HEK293 (cell line): ENCODE measurements around the gene RASSF8.

Experiments
- EGR2 ChIP-seq: fragments of 450-650 bp; formaldehyde crosslinking; IDR thresholded peaks from 2 replicates; pipeline ENCODE4 v1.5.1; 2016; ENCODE audit warnings: low read depth, missing biosample characterization, missing genetic modification characterization
- HOXD13 ChIP-seq: sonication (generic); formaldehyde crosslinking; IDR thresholded peaks from 2 replicates; pipeline ENCODE4 v1.8.0; 2022; ENCODE audit warnings: missing genetic modification reagents, borderline replicate concordance
- KLF17 ChIP-seq: fragments of 450-650 bp; formaldehyde crosslinking; IDR thresholded peaks from 2 replicates; pipeline ENCODE4 v1.5.1; 2016; ENCODE audit warnings: missing biosample characterization, missing genetic modification characterization
- KLF8 ChIP-seq: fragments of 450-650 bp; formaldehyde crosslinking; IDR thresholded peaks from 2 replicates; pipeline ENCODE4 v1.5.1; 2016; ENCODE audit warnings: missing biosample characterization, missing genetic modification characterization
- SCRT1 ChIP-seq: fragments of 450-650 bp; formaldehyde crosslinking; IDR thresholded peaks from 2 replicates; pipeline ENCODE4 v1.5.1; 2016; ENCODE audit warnings: missing biosample characterization, missing genetic modification characterization, borderline replicate concordance
- SCRT2 ChIP-seq: fragments of 450-650 bp; formaldehyde crosslinking; IDR thresholded peaks from 2 replicates; pipeline ENCODE4 v1.5.1; 2016; ENCODE audit warnings: missing biosample characterization, missing genetic modification characterization
- ZBTB17 ChIP-seq: fragments of 450-650 bp; formaldehyde crosslinking; IDR thresholded peaks from 2 replicates; pipeline ENCODE4 v1.5.1; 2016; ENCODE audit warnings: missing biosample characterization, missing genetic modification characterization
- ZBTB20 ChIP-seq: fragments of 450-650 bp; formaldehyde crosslinking; IDR thresholded peaks from 2 replicates; pipeline ENCODE4 v1.5.1; 2016; ENCODE audit warnings: missing biosample characterization, missing genetic modification characterization
- ZFHX2 ChIP-seq: fragments of 450-650 bp; formaldehyde crosslinking; conservative IDR thresholded peaks from 2 replicates; pipeline ENCODE4 v1.5.1; 2016; ENCODE audit warnings: missing biosample characterization, missing genetic modification characterization
- ZFP3 ChIP-seq: fragments of 450-650 bp; formaldehyde crosslinking; IDR thresholded peaks from 2 replicates; pipeline ENCODE4 v1.5.1; 2016; ENCODE audit warnings: low read depth, missing biosample characterization, missing genetic modification characterization
- ZNF175 ChIP-seq: fragments of 450-650 bp; formaldehyde crosslinking; IDR thresholded peaks from 2 replicates; pipeline ENCODE4 v1.5.1; 2016; ENCODE audit warnings: missing biosample characterization, missing genetic modification characterization
- ZNF19 ChIP-seq: fragments of 450-650 bp; formaldehyde crosslinking; IDR thresholded peaks from 2 replicates; pipeline ENCODE4; 2016; ENCODE audit warnings: missing biosample characterization, missing genetic modification characterization, low read depth
- ZNF2 ChIP-seq: fragments of 450-650 bp; formaldehyde crosslinking; IDR thresholded peaks from 2 replicates; pipeline ENCODE4 v1.5.1; 2016; ENCODE audit warnings: missing biosample characterization, missing genetic modification characterization
- ZNF391 ChIP-seq: fragments of 450-650 bp; formaldehyde crosslinking; IDR thresholded peaks from 2 replicates; pipeline ENCODE4 v1.5.1; 2016; ENCODE audit warnings: low read depth, missing biosample characterization, missing genetic modification characterization, borderline replicate concordance
- ZNF416 ChIP-seq: fragments of 450-650 bp; formaldehyde crosslinking; IDR thresholded peaks from 2 replicates; pipeline ENCODE4 v1.5.1; 2016; ENCODE audit warnings: missing biosample characterization, missing genetic modification characterization
- ZNF423 ChIP-seq: fragments of 450-650 bp; formaldehyde crosslinking; IDR thresholded peaks from 2 replicates; pipeline ENCODE4 v1.5.1; 2016; ENCODE audit warnings: missing biosample characterization, missing genetic modification characterization
- ZNF473 ChIP-seq: fragments of 450-650 bp; formaldehyde crosslinking; IDR thresholded peaks from 2 replicates; pipeline ENCODE4 v1.5.1; 2017; ENCODE audit warnings: missing biosample characterization, missing genetic modification characterization
- ZNF514 ChIP-seq: fragments of 450-650 bp; formaldehyde crosslinking; IDR thresholded peaks from 2 replicates; pipeline ENCODE4 v1.5.1; 2016; ENCODE audit warnings: missing biosample characterization, missing genetic modification characterization
- ZNF548 ChIP-seq: fragments of 450-650 bp; formaldehyde crosslinking; IDR thresholded peaks from 2 replicates; pipeline ENCODE4 v1.5.1; 2016; ENCODE audit warnings: missing biosample characterization, missing genetic modification characterization
- ZNF596 ChIP-seq: fragments of 450-650 bp; IDR thresholded peaks from 2 replicates; pipeline ENCODE4 v1.5.0; 2018; ENCODE audit warnings: missing biosample characterization, mild to moderate bottlenecking, missing genetic modification characterization, moderate library complexity
- ZNF692 ChIP-seq: fragments of 450-650 bp; formaldehyde crosslinking; IDR thresholded peaks from 2 replicates; pipeline ENCODE4 v1.5.1; 2016; ENCODE audit warnings: missing biosample characterization, missing genetic modification characterization
- ZNF701 ChIP-seq: fragments of 450-650 bp; formaldehyde crosslinking; IDR thresholded peaks from 2 replicates; pipeline ENCODE4 v1.5.1; 2016; ENCODE audit warnings: missing biosample characterization, missing genetic modification characterization
- ZNF704 ChIP-seq: fragments of 450-650 bp; formaldehyde crosslinking; IDR thresholded peaks from 2 replicates; pipeline ENCODE4 v1.5.1; 2016; ENCODE audit warnings: missing biosample characterization, missing genetic modification characterization
- ZNF777 ChIP-seq: fragments of 450-650 bp; formaldehyde crosslinking; IDR thresholded peaks from 2 replicates; pipeline ENCODE4 v1.5.1; 2017; ENCODE audit warnings: missing biosample characterization, missing genetic modification characterization, borderline replicate concordance
- ZNF785 ChIP-seq: fragments of 450-650 bp; formaldehyde crosslinking; IDR thresholded peaks from 2 replicates; pipeline ENCODE4 v1.5.1; 2016; ENCODE audit warnings: missing biosample characterization, missing genetic modification characterization
- ZXDB ChIP-seq: fragments of 450-650 bp; formaldehyde crosslinking; IDR thresholded peaks from 2 replicates; pipeline ENCODE4 v1.5.1; 2016; ENCODE audit warnings: missing biosample characterization, missing genetic modification characterization
- TF ChIP-seq, protein P1 (sequence below): fragments of 450-650 bp; formaldehyde crosslinking; IDR thresholded peaks from 2 replicates; pipeline ENCODE4 v1.5.1; 2016; ENCODE audit warnings: missing biosample characterization, missing genetic modification characterization
- TF ChIP-seq, protein P2 (sequence below): fragments of 450-650 bp; formaldehyde crosslinking; IDR thresholded peaks from 2 replicates; pipeline ENCODE4 v1.5.0; 2017; ENCODE audit warnings: missing biosample characterization, missing genetic modification characterization, borderline replicate concordance
- TF ChIP-seq, protein P3 (sequence below): fragments of 450-650 bp; formaldehyde crosslinking; optimal IDR thresholded peaks from 2 replicates; pipeline ENCODE3; 2016; ENCODE audit warnings: missing biosample characterization, mild to moderate bottlenecking, missing genetic modification characterization
- TF ChIP-seq, protein P4 (sequence below): fragments of 450-650 bp; IDR thresholded peaks from 2 replicates; pipeline ENCODE4 v1.5.1; 2018; ENCODE audit warnings: missing biosample characterization, missing genetic modification characterization

Gene RASSF8

DNA sequence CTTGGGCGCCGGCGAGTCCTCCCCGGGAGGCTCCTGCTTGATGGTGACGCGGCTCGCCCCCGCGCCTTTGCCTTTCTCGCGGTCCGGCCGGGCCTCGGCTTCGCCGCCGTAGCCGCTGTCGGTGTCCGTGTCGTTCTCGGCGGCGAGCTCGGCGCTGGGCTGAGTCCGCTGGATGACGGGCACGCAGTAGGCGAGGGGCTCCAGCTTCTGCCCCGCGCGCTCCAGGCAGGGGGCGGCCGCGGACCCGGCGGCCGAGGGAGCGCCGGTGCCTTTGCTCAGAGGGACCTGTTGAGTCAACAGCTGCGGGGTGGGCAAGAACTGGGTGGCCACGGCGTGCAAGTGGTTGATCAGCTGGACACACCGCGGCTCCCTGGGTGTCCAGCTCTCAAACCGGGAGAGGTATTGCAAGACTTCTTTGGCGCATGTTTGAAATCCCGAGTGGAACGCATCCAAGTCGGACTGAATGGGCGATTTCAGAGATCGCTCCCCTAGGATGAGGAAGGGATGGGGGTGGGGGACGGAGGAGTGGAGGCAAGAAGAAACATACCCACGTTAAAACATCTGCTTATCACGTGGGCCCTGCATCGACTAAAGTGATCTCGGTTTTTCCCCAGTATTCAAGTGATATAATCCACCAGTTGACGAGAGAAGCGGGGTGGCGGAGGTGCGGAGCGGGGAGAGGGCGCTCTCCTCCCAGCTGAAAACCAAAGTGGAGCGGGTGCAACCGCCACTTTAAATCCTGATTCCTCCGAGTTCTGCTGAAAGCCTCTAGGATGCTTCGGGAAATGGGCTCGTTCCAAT, 164.4 kb downstream of the RASSF8 start (continued):
- TF ChIP-seq, protein P1, sequence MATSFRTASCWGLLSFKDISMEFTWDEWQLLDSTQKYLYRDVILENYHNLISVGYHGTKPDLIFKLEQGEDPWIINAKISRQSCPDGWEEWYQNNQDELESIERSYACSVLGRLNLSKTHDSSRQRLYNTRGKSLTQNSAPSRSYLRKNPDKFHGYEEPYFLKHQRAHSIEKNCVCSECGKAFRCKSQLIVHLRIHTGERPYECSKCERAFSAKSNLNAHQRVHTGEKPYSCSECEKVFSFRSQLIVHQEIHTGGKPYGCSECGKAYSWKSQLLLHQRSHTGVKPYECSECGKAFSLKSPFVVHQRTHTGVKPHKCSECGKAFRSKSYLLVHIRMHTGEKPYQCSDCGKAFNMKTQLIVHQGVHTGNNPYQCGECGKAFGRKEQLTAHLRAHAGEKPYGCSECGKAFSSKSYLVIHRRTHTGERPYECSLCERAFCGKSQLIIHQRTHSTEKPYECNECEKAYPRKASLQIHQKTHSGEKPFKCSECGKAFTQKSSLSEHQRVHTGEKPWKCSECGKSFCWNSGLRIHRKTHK (tag by site-specific recombination): no peak
- TF ChIP-seq ZNF473 (tag by site-specific recombination): no peak
- TF ChIP-seq ZNF701 (tag by site-specific recombination): no peak
- peak; percentile 71 for TF ChIP-seq ZFHX2 (tag by site-specific recombination)
- no peak for TF ChIP-seq ZNF391 (tag by site-specific recombination)
- TF ChIP-seq ZNF704 (tag by site-specific recombination): no peak
- no peak; the same call in 1 of the 2 replicates for TF ChIP-seq ZNF423 (tag by site-specific recombination)
- peak; percentile 60; the same call in 1 of the 2 replicates for TF ChIP-seq ZXDB
- TF ChIP-seq ZNF548 (tag by site-specific recombination): no peak
- TF ChIP-seq HOXD13 (CRISPR knock-in tag): no peak
- TF ChIP-seq ZNF416: no peak
- TF ChIP-seq, protein P2, sequence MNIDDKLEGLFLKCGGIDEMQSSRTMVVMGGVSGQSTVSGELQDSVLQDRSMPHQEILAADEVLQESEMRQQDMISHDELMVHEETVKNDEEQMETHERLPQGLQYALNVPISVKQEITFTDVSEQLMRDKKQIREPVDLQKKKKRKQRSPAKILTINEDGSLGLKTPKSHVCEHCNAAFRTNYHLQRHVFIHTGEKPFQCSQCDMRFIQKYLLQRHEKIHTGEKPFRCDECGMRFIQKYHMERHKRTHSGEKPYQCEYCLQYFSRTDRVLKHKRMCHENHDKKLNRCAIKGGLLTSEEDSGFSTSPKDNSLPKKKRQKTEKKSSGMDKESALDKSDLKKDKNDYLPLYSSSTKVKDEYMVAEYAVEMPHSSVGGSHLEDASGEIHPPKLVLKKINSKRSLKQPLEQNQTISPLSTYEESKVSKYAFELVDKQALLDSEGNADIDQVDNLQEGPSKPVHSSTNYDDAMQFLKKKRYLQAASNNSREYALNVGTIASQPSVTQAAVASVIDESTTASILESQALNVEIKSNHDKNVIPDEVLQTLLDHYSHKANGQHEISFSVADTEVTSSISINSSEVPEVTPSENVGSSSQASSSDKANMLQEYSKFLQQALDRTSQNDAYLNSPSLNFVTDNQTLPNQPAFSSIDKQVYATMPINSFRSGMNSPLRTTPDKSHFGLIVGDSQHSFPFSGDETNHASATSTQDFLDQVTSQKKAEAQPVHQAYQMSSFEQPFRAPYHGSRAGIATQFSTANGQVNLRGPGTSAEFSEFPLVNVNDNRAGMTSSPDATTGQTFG (tag by site-specific recombination): no peak
- peak; percentile 25; the same call in 1 of the 2 replicates for TF ChIP-seq KLF8
- TF ChIP-seq ZNF785 (tag by site-specific recombination): no peak
- peak; percentile 96 for TF ChIP-seq ZBTB17
- no peak for TF ChIP-seq ZNF514
- TF ChIP-seq ZBTB20 (tag by site-specific recombination): peak; percentile 93
- TF ChIP-seq KLF17 (tag by site-specific recombination): no peak; the same call in 1 of the 2 replicates
- TF ChIP-seq, protein P3, sequence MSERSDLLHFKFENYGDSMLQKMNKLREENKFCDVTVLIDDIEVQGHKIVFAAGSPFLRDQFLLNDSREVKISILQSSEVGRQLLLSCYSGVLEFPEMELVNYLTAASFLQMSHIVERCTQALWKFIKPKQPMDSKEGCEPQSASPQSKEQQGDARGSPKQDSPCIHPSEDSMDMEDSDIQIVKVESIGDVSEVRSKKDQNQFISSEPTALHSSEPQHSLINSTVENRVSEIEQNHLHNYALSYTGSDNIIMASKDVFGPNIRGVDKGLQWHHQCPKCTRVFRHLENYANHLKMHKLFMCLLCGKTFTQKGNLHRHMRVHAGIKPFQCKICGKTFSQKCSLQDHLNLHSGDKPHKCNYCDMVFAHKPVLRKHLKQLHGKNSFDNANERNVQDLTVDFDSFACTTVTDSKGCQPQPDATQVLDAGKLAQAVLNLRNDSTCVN (tag by site-specific recombination): peak; percentile 97
- TF ChIP-seq, protein P4, sequence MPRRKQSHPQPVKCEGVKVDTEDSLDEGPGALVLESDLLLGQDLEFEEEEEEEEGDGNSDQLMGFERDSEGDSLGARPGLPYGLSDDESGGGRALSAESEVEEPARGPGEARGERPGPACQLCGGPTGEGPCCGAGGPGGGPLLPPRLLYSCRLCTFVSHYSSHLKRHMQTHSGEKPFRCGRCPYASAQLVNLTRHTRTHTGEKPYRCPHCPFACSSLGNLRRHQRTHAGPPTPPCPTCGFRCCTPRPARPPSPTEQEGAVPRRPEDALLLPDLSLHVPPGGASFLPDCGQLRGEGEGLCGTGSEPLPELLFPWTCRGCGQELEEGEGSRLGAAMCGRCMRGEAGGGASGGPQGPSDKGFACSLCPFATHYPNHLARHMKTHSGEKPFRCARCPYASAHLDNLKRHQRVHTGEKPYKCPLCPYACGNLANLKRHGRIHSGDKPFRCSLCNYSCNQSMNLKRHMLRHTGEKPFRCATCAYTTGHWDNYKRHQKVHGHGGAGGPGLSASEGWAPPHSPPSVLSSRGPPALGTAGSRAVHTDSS: no peak
- peak; percentile 48; the same call in 1 of the 2 replicates for TF ChIP-seq EGR2 (tag by site-specific recombination)
- TF ChIP-seq SCRT1: peak; percentile 99
- TF ChIP-seq ZNF777: 0 out of 2 replicates have a peak, but pooled peaks have one; percentile 52
- TF ChIP-seq ZNF19 (tag by site-specific recombination): no peak
- no peak for TF ChIP-seq ZNF596 (tag by site-specific recombination)
- no peak for TF ChIP-seq ZFP3 (tag by site-specific recombination)
- TF ChIP-seq SCRT2 (tag by site-specific recombination): peak; percentile 100
- peak; percentile 40; the same call in 1 of the 2 replicates for TF ChIP-seq ZNF2 (tag by site-specific recombination)
- peak; percentile 77 for TF ChIP-seq ZNF692
- no peak for TF ChIP-seq ZNF175 (tag by site-specific recombination)
